ENCODE results near the gene HIP1R. TPM values are rescaled to one million over a fixed set of nuclear protein-coding genes. Genes with fewer than 3 reads are reported as not detected.

HIP1R gene
- total RNA-seq, 1 experiment from 2014 or later, result 36.7 TPM

GRCh38 chr12:122856999-122857671, 21.9 kb downstream of the HIP1R start:
- Histone ChIP-seq H3K4me1 (ENCODE audit: control insufficient read depth, insufficient read depth, low read length) (peaks cover 21% of the 10 kb centered on the region), H3K4me3 (ENCODE audit: low read depth in 2 of 2, low read length in 2 of 2) (no peak overlapping the region), H3K27ac (ENCODE audit: low read length) (no peak overlapping the region), H3K27me3 (ENCODE audit: control insufficient read depth, insufficient read depth, low read length) (no peaks in the 10 kb centered on the region), H3K9me3 (ENCODE audit: control insufficient read depth, insufficient read depth, low read depth, low read length) (no peaks in the 10 kb centered on the region), H3K36me3 (ENCODE audit: control insufficient read depth, insufficient read depth, low read length) (no peaks in the 10 kb centered on the region)
- POLR2A ChIA-PET, result interaction anchor here (0.5 kb wide), 1 partner anchor 70 kb away, joined by 8 read pairs; no protein-coding TSS in a partner anchor
- TF ChIP-seq TCF7L2 (IDR thresholded peaks at IDR 0.05; ENCODE audit: low read depth, low read length) (no peak), SIN3A (IDR thresholded peaks at IDR 0.05; ENCODE audit: borderline replicate concordance, insufficient read depth, low read depth, low read length) (no peak), CTCF (IDR thresholded peaks at IDR 0.05) (no peak), POLR2AphosphoS5 (IDR thresholded peaks at IDR 0.05; ENCODE audit: low read depth, low read length) (no peak; the same call in 1 of the 2 replicates), REST (IDR thresholded peaks at IDR 0.05; ENCODE audit: insufficient read depth in 1 of 2, low read depth in 2 of 2, low read length in 1 of 2) (no peak)
- CTCF ChIA-PET, result no interaction called here
- in situ Hi-C loops (cut with HindIII; ENCODE audit: low pct_unique_long_range_greater_than_20kb, low sequenced_read_pairs) (no loop called here), intact Hi-C loops (cut with micrococcal nuclease; ENCODE audit: unreplicated experiment) (no loop called here)
- no TSS peak for BruUV-seq (replicated peaks)
- no peak for DNase-seq (ENCODE audit: low read depth, low spot score)
- no peak for ATAC-seq

- Histone ChIP-seq H3K9me3 (ENCODE audit: control insufficient read depth, insufficient read depth, low read depth, low read length) (no peaks in the 10 kb centered on the region), H3K27me3 (ENCODE audit: control insufficient read depth, insufficient read depth, low read length) (no peaks in the 10 kb centered on the region), H3K4me3 (ENCODE audit: low read depth in 2 of 2, low read length in 2 of 2) (no peak overlapping the region), H3K4me1 (ENCODE audit: control insufficient read depth, insufficient read depth, low read length) (peaks cover 29% of the 10 kb centered on the region), H3K36me3 (ENCODE audit: control insufficient read depth, insufficient read depth, low read length) (no peaks in the 10 kb centered on the region; the same call in 1 of the 2 replicates), H3K27ac (ENCODE audit: low read length) (no peak overlapping the region)
- ChIA-PET POLR2A (no interaction called here), CTCF (no interaction called here)
- intact Hi-C loops (cut with micrococcal nuclease; ENCODE audit: unreplicated experiment) (no loop called here), in situ Hi-C loops (cut with HindIII; ENCODE audit: low pct_unique_long_range_greater_than_20kb, low sequenced_read_pairs) (no loop called here)
- no peak for DNase-seq (ENCODE audit: low read depth, low spot score)
- BruUV-seq (replicated peaks), result no TSS peak
- ATAC-seq, result no peak
- no peak for TF ChIP-seq SIN3A (IDR thresholded peaks at IDR 0.05; ENCODE audit: borderline replicate concordance, insufficient read depth, low read depth, low read length)
- TF ChIP-seq POLR2AphosphoS5 (IDR thresholded peaks at IDR 0.05; ENCODE audit: low read depth, low read length), result no peak
- no peak for TF ChIP-seq REST (IDR thresholded peaks at IDR 0.05; ENCODE audit: insufficient read depth in 1 of 2, low read depth in 2 of 2, low read length in 1 of 2)
- TF ChIP-seq CTCF (IDR thresholded peaks at IDR 0.05), result no peak
- TF ChIP-seq TCF7L2 (IDR thresholded peaks at IDR 0.05; ENCODE audit: low read depth, low read length), result no peak
These were observed 22.9 kb downstream of the HIP1R start for GRCh38 chr12:122858171-122858570.
